IMR-90 (cell line): ENCODE measurements around the gene KCTD13. TPM values are rescaled to one million over a fixed set of nuclear protein-coding genes. Genes with fewer than 3 reads are reported as not detected.
A peak's percentile ranks its signal among the peaks of the same experiment; 100 is the strongest.

Source experiments
- ATAC-seq: fragments of 200-7000 bp; cut with Tn5 transposase; 2 replicates; pipeline ENCODE4 v1.9.1; 2020; ENCODE audit warnings: low read depth, mild to moderate bottlenecking, moderate library complexity
- BruUV-seq: library from RNA; stranded (reverse); fragments of 400-500 nt; replicated peaks from 2 replicates; lab custom pipeline; 2021; lab: Mats Ljungman, UMichigan
- CTCF ChIA-PET: fragments of 300-600 bp; formaldehyde crosslinking; extraction: SDS; loops from one replicate; lab custom pipeline; 2021; ENCODE audit warnings: antibody characterized with exemption; lab: Yijun Ruan, JAX
- POLR2A ChIA-PET: fragments of 300-600 bp; sonication (Branson Sonifier 250); formaldehyde crosslinking; loops from one replicate; lab custom pipeline; 2022; ENCODE audit warnings: antibody characterized with exemption; ENCODE audit not compliant: unreplicated experiment; lab: Charles Lee
- DNase-seq: peaks from one replicate; pipeline ENCODE4 v3.0.0; 2013
- H2AFZ ChIP-seq: replicated peaks from 2 replicates; pipeline ENCODE3; 2013; ENCODE audit warnings: low read length, mild to moderate bottlenecking; ENCODE audit not compliant: poor library complexity
- H2AK5ac ChIP-seq: 2 replicates; pipeline ENCODE4 v1.6.1; 2013; ENCODE audit warnings: low read depth, low read length, inconsistent platforms
- H2AK9ac ChIP-seq: replicated peaks from 2 replicates; pipeline ENCODE3; 2013; ENCODE audit warnings: mild to moderate bottlenecking, low read depth, low read length, moderate library complexity; ENCODE audit not compliant: poor library complexity
- H2BK120ac ChIP-seq: 2 replicates; pipeline ENCODE4 v1.6.1; 2013; ENCODE audit warnings: low read depth, low read length, inconsistent platforms
- H2BK15ac ChIP-seq: 3 replicates; pipeline ENCODE4 v1.6.1; 2013; ENCODE audit warnings: low read depth, low read length, inconsistent platforms
- H2BK20ac ChIP-seq: 2 replicates; pipeline ENCODE4 v1.6.1; 2013; ENCODE audit warnings: low read depth, mild to moderate bottlenecking, inconsistent platforms, low read length, moderate library complexity
- H2BK5ac ChIP-seq: 2 replicates; pipeline ENCODE4 v1.6.1; 2013; ENCODE audit warnings: mild to moderate bottlenecking, low read depth, low read length, inconsistent platforms; ENCODE audit not compliant: poor library complexity, severe bottlenecking
- H3K14ac ChIP-seq: replicated peaks from 2 replicates; pipeline ENCODE4 v1.6.1; 2013; ENCODE audit warnings: low read depth, low read length, inconsistent platforms
- H3K18ac ChIP-seq: 2 replicates; pipeline ENCODE4 v1.6.1; 2013; ENCODE audit warnings: low read depth, low read length, control low read depth
- H3K23ac ChIP-seq: 2 replicates; pipeline ENCODE4 v1.6.1; 2013; ENCODE audit warnings: low read depth, low read length, inconsistent platforms
- H3K27ac ChIP-seq: 2 replicates; pipeline ENCODE4 v1.5.1; 2013; ENCODE audit warnings: mild to moderate bottlenecking, control low read depth, low read length; ENCODE audit not compliant: insufficient read depth
- H3K27me3 ChIP-seq: 2 replicates; pipeline ENCODE4 v1.6.1; 2013; ENCODE audit warnings: low read length; ENCODE audit not compliant: control insufficient read depth, insufficient read depth
- H3K36me3 ChIP-seq: 2 replicates; pipeline ENCODE4 v1.6.1; 2013; ENCODE audit warnings: low read length, mixed read lengths; ENCODE audit not compliant: control insufficient read depth, insufficient read depth
- H3K4ac ChIP-seq: 2 replicates; pipeline ENCODE4 v1.6.1; 2013; ENCODE audit warnings: low read depth, low read length, inconsistent platforms
- H3K4me1 ChIP-seq: 2 replicates; pipeline ENCODE4 v1.6.1; 2013; ENCODE audit warnings: low read length, mixed read lengths; ENCODE audit not compliant: control insufficient read depth, insufficient read depth
- H3K4me2 ChIP-seq: 2 replicates; pipeline ENCODE4 v1.6.1; 2013; ENCODE audit warnings: low read depth, mild to moderate bottlenecking, control low read depth, low read length, moderate library complexity
- H3K4me3 ChIP-seq: 2 replicates; pipeline ENCODE4 v1.5.1; 2013; ENCODE audit warnings: low read depth, mild to moderate bottlenecking, control low read depth, low read length, moderate library complexity; ENCODE audit not compliant: insufficient read depth
- H3K56ac ChIP-seq: 2 replicates; pipeline ENCODE4 v1.6.1; 2013; ENCODE audit warnings: low read length, inconsistent platforms; ENCODE audit not compliant: insufficient read depth; ENCODE audit errors: extremely low read depth
- H3K79me1 ChIP-seq, 2 experiments: 2 replicates each; pipeline ENCODE4 v1.6.1; 2013; ENCODE audit warnings: low read length in 2 of 2, inconsistent platforms in 1 of 2, low read depth in 1 of 2
- H3K9ac ChIP-seq: 2 replicates; pipeline ENCODE4 v1.6.1; 2013; ENCODE audit warnings: low read depth, low read length, control low read depth
- H3K9me1 ChIP-seq: 2 replicates; pipeline ENCODE4 v1.6.1; 2013; ENCODE audit warnings: low read length, inconsistent platforms; ENCODE audit not compliant: insufficient read depth
- H3K9me3 ChIP-seq: 2 replicates; pipeline ENCODE4 v1.6.1; 2013; ENCODE audit warnings: low read length; ENCODE audit not compliant: control insufficient read depth, insufficient read depth
- H4K20me1 ChIP-seq: 2 replicates; pipeline ENCODE4 v1.6.1; 2013; ENCODE audit warnings: low read length, inconsistent platforms; ENCODE audit not compliant: insufficient read depth
- H4K5ac ChIP-seq: 2 replicates; pipeline ENCODE4 v1.6.1; 2013; ENCODE audit warnings: mild to moderate bottlenecking, low read depth, low read length, control low read depth
- H4K8ac ChIP-seq, 2 experiments: 2 replicates each; pipeline ENCODE4 v1.6.1; 2013; ENCODE audit warnings: low read depth in 2 of 2, low read length in 2 of 2, control low read depth in 1 of 2, inconsistent platforms in 1 of 2
- H4K91ac ChIP-seq: 2 replicates; pipeline ENCODE4 v1.6.1; 2013; ENCODE audit warnings: low read depth, low read length, inconsistent platforms; ENCODE audit not compliant: insufficient read depth
- BHLHE40 ChIP-seq: fragments of 150-350 bp; IDR thresholded peaks from 2 replicates; pipeline ENCODE4 v1.6.1; 2016; ENCODE audit warnings: mild to moderate bottlenecking, low read depth, low read length
- CHD1 ChIP-seq: IDR thresholded peaks from 2 replicates; pipeline ENCODE4 v1.6.1; 2012; ENCODE audit warnings: low read depth, low read length, improper control_type of control experiment
- CTCF ChIP-seq: conservative IDR thresholded peaks from 2 replicates; pipeline ENCODE4 v1.5.1; 2012; ENCODE audit warnings: mild to moderate bottlenecking, low read depth, low read length, improper control_type of control experiment
- MAZ ChIP-seq: IDR thresholded peaks from 2 replicates; pipeline ENCODE4 v1.6.1; 2012; ENCODE audit warnings: low read depth, mild to moderate bottlenecking, low read length, improper control_type of control experiment, moderate library complexity, borderline replicate concordance
- MXI1 ChIP-seq: IDR thresholded peaks from 2 replicates; pipeline ENCODE4 v1.6.1; 2012; ENCODE audit warnings: low read depth, mild to moderate bottlenecking, low read length, moderate library complexity, borderline replicate concordance
- POLR2A ChIP-seq: IDR thresholded peaks from 2 replicates; pipeline ENCODE4 v1.6.1; 2012; ENCODE audit warnings: mild to moderate bottlenecking, low read depth, low read length
- RFX5 ChIP-seq: IDR thresholded peaks from 2 replicates; pipeline ENCODE4 v1.8.0; 2012; ENCODE audit warnings: low read depth, mild to moderate bottlenecking, low read length, moderate library complexity
- SMC3 ChIP-seq: fragments of 150-350 bp; IDR thresholded peaks from 2 replicates; pipeline ENCODE4 v1.6.1; 2016; ENCODE audit warnings: low read depth, mild to moderate bottlenecking, antibody characterized with exemption, low read length, moderate library complexity
- USF2 ChIP-seq: fragments of 150-350 bp; IDR thresholded peaks from 2 replicates; pipeline ENCODE4 v1.6.1; 2017; ENCODE audit warnings: mild to moderate bottlenecking, antibody characterized with exemption, low read length, low read depth
- WGBS, 2 experiments: methylation state at CpG; one replicate each; pipeline versions ENCODE4 v1.1.5 to v1.1.7; 2013; ENCODE audit warnings: missing lambda C conversion rate in 2 of 2; ENCODE audit not compliant: insufficient read length in 1 of 2; ENCODE audit errors: extremely low coverage in 2 of 2; 5-methylcytosine and 5-hydroxymethylcytosine counted together
- dilution Hi-C: fragments of 300-500 bp; cut with HindIII; formaldehyde crosslinking; loops from one replicate; pipeline ENCODE4 v1.14.3; 2018; ENCODE audit warnings: low sequenced_read_pairs; ENCODE audit not compliant: unreplicated experiment
- in situ Hi-C: fragments of 300-500 bp; cut with MboI; formaldehyde crosslinking; loops from 3 replicates; pipeline ENCODE4 v1.14.3; 2019; ENCODE audit warnings: low sequenced_read_pairs, inconsistent platforms, mixed read lengths
- intact Hi-C: fragments of 100-400 bp; cut with micrococcal nuclease; formaldehyde crosslinking; loops from 2 replicates; pipeline ENCODE4 v1.10.0; 2022
- polyA plus RNA-seq, 3 experiments: library from polyadenylated mRNA; depleted of rRNA; stranded (reverse); fragments of >200 nt; gene quantifications; 2 replicates each; pipeline ENCODE4 v1.2.3, GENCODE V29; 2012; ENCODE audit warnings: low replicate concordance in 1 of 3
- total RNA-seq: library from RNA; depleted of rRNA; stranded (reverse); fragments of >200 nt; gene quantifications from 2 replicates; pipeline ENCODE4 v1.2.3, GENCODE V29; 2012

KCTD13 gene
- total and polyA plus RNA-seq, 2 of the 4 experiments (the other 2 are of a cell fraction), result 4.1 to 20.7 TPM

GRCh38 chr16:29900102-29900887, 25.7 kb downstream of the KCTD13 start, which contains the start of gene ASPHD1:
TSS of gene ASPHD1 (plus strand) at chr16:29900488. CDS start at chr16:29900972, 484 bp downstream.
- Histone ChIP-seq H3K9ac (peak within 1 kb of the TSS; percentile 84), H4K20me1 (peaks cover 10% of the 10 kb centered on the region), H4K5ac (peak within 1 kb of the TSS; percentile 15; the same call in 1 of the 2 replicates), H3K9me1 (peaks cover 12% of the 10 kb centered on the region), H2BK5ac (peak within 1 kb of the TSS; percentile 87), H3K79me1 (peaks cover 13 to 31% of the 10 kb centered on the region in 2 experiments), H4K91ac (peak within 1 kb of the TSS; percentile 70), H3K4me2 (peak within 1 kb of the TSS; percentile 82), H3K23ac (peak within 1 kb of the TSS; percentile 96), H2AK9ac (peak within 1 kb of the TSS; percentile 96), H2AK5ac (peak within 1 kb of the TSS; percentile 64), H3K56ac (peak within 1 kb of the TSS; percentile 70), H4K8ac (peak within 1 kb of the TSS; percentile 37 to 60; a peak in 2 of 4 replicates), H2BK15ac (peak within 1 kb of the TSS; percentile 64; the same call in 1 of the 3 replicates), H3K4ac (peak within 1 kb of the TSS; percentile 83), H3K14ac (peak within 1 kb of the TSS; percentile 93), H3K36me3 (peaks cover 8% of the 10 kb centered on the region; the same call in 1 of the 2 replicates), H3K9me3 (no peaks in the 10 kb centered on the region), H3K4me1 (peaks cover 10% of the 10 kb centered on the region), H2AFZ (peak within 1 kb of the TSS; percentile 97), H2BK120ac (peak within 1 kb of the TSS; percentile 81), H3K27ac (peak within 1 kb of the TSS; percentile 88), H2BK20ac (no peak within 1 kb of the TSS), H3K4me3 (peak within 1 kb of the TSS; percentile 87), H3K27me3 (peaks cover 5% of the 10 kb centered on the region; the same call in 1 of the 2 replicates), H3K18ac (peak within 1 kb of the TSS; percentile 54; the same call in 1 of the 2 replicates)
- WGBS, 2 experiments, result 1% methylated on average over 33 of the region's 67 CpGs; no CpG with 5 or more reads in 1 of the 2 experiments
- in situ Hi-C loops, result no loop called here
- intact Hi-C loops, result loop anchor here (1.0 kb wide), 2 partner anchors 44 to 73 kb away; partner anchors contain the start of gene TAOK2
- DNase-seq (peak; percentile 86), ATAC-seq (peak; percentile 79)
- ChIA-PET CTCF (interaction anchor here (0.7 to 0.9 kb wide), 2 partner anchors 19 to 105 kb away, joined by 3 read pairs; no protein-coding TSS in a partner anchor), POLR2A (interaction anchor here (0.5 to 1.4 kb wide), 4 partner anchors 15 to 185 kb away, joined by 3 to 8 read pairs (median 5); partner anchors contain the start of genes KCTD13 and PAGR1)
- no TSS peak for BruUV-seq
- dilution Hi-C loops, result no loop called here
- TF ChIP-seq POLR2A (peak; percentile 84), BHLHE40 (no peak), SMC3 (no peak), MAZ (peak; percentile 90), CTCF (no peak), CHD1 (no peak), USF2 (peak; percentile 69), RFX5 (no peak), MXI1 (peak; percentile 35; the same call in 1 of the 2 replicates)
